Peyer's patch (tissue), 4 donors: ENCODE data around the gene UHRF1. TPM values are rescaled to one million over a fixed set of nuclear protein-coding genes. Genes with fewer than 3 reads are reported as not detected.

Experiments used
- DNase-seq, 3 donors: peaks; one replicate each; pipeline ENCODE4 v3.0.0-alpha.2; 2017 to 2019
- H3K27ac ChIP-seq, 4 donors: fragments of 200-600 bp; sonication (generic); one replicate each; pipeline ENCODE4 v1.5.1; 2016 to 2019
- H3K27me3 ChIP-seq, 2 donors: fragments of 200-600 bp; sonication (generic); one replicate each; pipeline ENCODE4 v1.5.1; 2019
- H3K36me3 ChIP-seq, 3 donors: fragments of 200-600 bp; sonication (generic); one replicate each; pipeline ENCODE4 v1.5.1; 2016 to 2019
- H3K4me1 ChIP-seq, 4 donors: fragments of 200-600 bp; sonication (generic); one replicate each; pipeline ENCODE4 v1.5.1; 2016 to 2019
- H3K4me3 ChIP-seq, 4 donors: fragments of 200-600 bp; sonication (generic); 1 replicate in 3 of 4; 2 replicates in 1 of 4; pipeline ENCODE4 v1.5.1; 2016 to 2019; ENCODE audit warnings: mild to moderate bottlenecking in 1 of 4
- H3K9me3 ChIP-seq, 4 donors: fragments of 200-600 bp; sonication (generic); one replicate each; pipeline ENCODE4 v1.5.1; 2016 to 2019; ENCODE audit warnings: mild to moderate bottlenecking in 1 of 4
- CTCF ChIP-seq, 6 experiments: fragments of 450-650 bp in 4 of 6; fragments of 200-600 bp in 2 of 6; sonication (generic) in 1 of 6; IDR thresholded peaks; one replicate each; pipeline ENCODE4 v1.5.1; 2017 to 2019; ENCODE audit warnings: antibody characterized with exemption in 6 of 6, mild to moderate bottlenecking in 3 of 6, moderate library complexity in 1 of 6
- POLR2A ChIP-seq, 2 donors: fragments of 450-650 bp; IDR thresholded peaks; one replicate each; pipeline ENCODE4 v1.5.1; 2017; ENCODE audit warnings: antibody characterized with exemption in 2 of 2, mild to moderate bottlenecking in 2 of 2, moderate library complexity in 2 of 2
- total RNA-seq, 4 donors: library from RNA; depleted of rRNA; stranded (reverse); fragments of >200 nt; gene quantifications; one replicate each; pipeline ENCODE4 v1.1.0, GENCODE V29; 2016

UHRF1 gene
- total RNA-seq, 4 donors from 2014 or later: 6.7 to 35.5 (median 8.0) TPM

GRCh38 chr19:4987692-4988370 lies 78.5 kb downstream of the UHRF1 start:
- no peak overlapping the region for H3K27ac ChIP-seq
- H3K36me3 ChIP-seq: no peaks in the 10 kb centered on the region
- H3K9me3 ChIP-seq: no peaks in the 10 kb centered on the region
- H3K4me3 ChIP-seq: no peak overlapping the region
- TF ChIP-seq POLR2A (IDR thresholded peaks at IDR 0.05): no peak
- no peak for TF ChIP-seq CTCF (IDR thresholded peaks at IDR 0.05)
- H3K4me1 ChIP-seq: peaks cover 0 to 8% (median 0%) of the 10 kb centered on the region in 4 donors
- H3K27me3 ChIP-seq: no peaks in the 10 kb centered on the region
- DNase-seq: no peak

GRCh38 chr19:4988770-4989251 lies 79.5 kb downstream of the UHRF1 start:
- Histone ChIP-seq H3K9me3 (no peaks in the 10 kb centered on the region), H3K27me3 (no peaks in the 10 kb centered on the region), H3K36me3 (no peaks in the 10 kb centered on the region), H3K27ac (no peak overlapping the region), H3K4me1 (peaks cover 0 to 8% (median 0%) of the 10 kb centered on the region in 4 donors), H3K4me3 (no peak overlapping the region)
- TF ChIP-seq POLR2A (IDR thresholded peaks at IDR 0.05) (no peak), CTCF (IDR thresholded peaks at IDR 0.05) (no peak)
- DNase-seq: no peak

GRCh38 chr19:4990306-4990705 lies 81.0 kb downstream of the UHRF1 start:
- no peaks in the 10 kb centered on the region for H3K36me3 ChIP-seq
- DNase-seq: no peak
- TF ChIP-seq POLR2A (IDR thresholded peaks at IDR 0.05) (no peak), CTCF (IDR thresholded peaks at IDR 0.05) (no peak)
- H3K9me3 ChIP-seq: no peaks in the 10 kb centered on the region
- H3K4me3 ChIP-seq: no peak overlapping the region
- no peak overlapping the region for H3K27ac ChIP-seq
- H3K4me1 ChIP-seq: peaks cover 0 to 8% (median 0%) of the 10 kb centered on the region in 4 donors
- H3K27me3 ChIP-seq: no peaks in the 10 kb centered on the region

GRCh38 chr19:4991538-4991937 lies 82.2 kb downstream of the UHRF1 start:
- Histone ChIP-seq H3K4me3 (no peak overlapping the region), H3K27me3 (no peaks in the 10 kb centered on the region), H3K36me3 (no peaks in the 10 kb centered on the region), H3K27ac (no peak overlapping the region), H3K4me1 (peaks cover 0 to 6% (median 0%) of the 10 kb centered on the region in 4 donors), H3K9me3 (no peaks in the 10 kb centered on the region)
- TF ChIP-seq CTCF (IDR thresholded peaks at IDR 0.05): no peak
- TF ChIP-seq POLR2A (IDR thresholded peaks at IDR 0.05): no peak
- no peak for DNase-seq

- Histone ChIP-seq H3K27me3 (no peaks in the 10 kb centered on the region), H3K36me3 (no peaks in the 10 kb centered on the region), H3K27ac (no peak overlapping the region), H3K9me3 (no peaks in the 10 kb centered on the region), H3K4me3 (no peak overlapping the region), H3K4me1 (no peaks in the 10 kb centered on the region)
- TF ChIP-seq POLR2A (IDR thresholded peaks at IDR 0.05) (no peak), CTCF (IDR thresholded peaks at IDR 0.05) (no peak)
- DNase-seq: no peak
Observed at GRCh38 chr19:4991996-4992698, 82.8 kb downstream of the UHRF1 start.
